Erythroblast (primary cell): ENCODE results near the gene TBC1D25.

Experiments
- GATA1 ChIP-seq: IDR thresholded peaks from 2 replicates; pipeline ENCODE4 v1.6.1; 2011; ENCODE audit warnings: low read depth, mild to moderate bottlenecking, control low read depth, low read length, moderate library complexity
- POLR2A ChIP-seq: IDR thresholded peaks from 2 replicates; pipeline ENCODE4 v1.6.1; 2011; ENCODE audit warnings: mild to moderate bottlenecking, low read length

DNA sequence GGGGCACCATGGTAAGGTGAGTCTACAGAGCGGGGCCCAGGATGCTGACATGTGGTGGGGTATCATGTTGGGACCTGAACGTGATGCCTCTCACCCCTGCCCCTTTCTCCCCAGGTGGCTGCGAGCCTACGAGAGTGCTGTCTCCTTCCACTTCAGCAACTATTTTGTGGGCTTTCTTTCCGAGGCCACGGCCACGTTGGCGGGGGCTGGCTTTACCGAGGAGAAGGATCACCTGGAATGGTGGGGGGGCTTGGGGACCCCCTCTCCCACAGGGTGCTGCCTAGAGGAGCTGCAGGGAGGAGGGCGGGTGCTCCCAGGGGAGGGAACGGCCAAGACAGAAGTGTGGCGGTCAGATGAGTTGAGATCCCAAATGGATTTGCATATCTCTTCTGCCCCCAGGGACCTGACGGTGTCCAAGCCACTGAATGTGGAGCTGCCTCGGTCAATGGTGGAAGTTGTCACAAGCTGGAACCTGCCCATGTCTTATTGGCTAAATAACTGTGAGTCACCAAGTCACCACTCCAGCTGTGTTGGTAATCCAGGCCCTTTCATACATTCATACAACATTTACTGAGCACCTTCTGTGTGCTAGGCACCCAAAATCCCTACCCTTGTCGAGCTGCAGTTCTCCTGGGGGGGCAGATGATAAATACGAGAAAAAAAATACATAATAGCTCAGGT lies 25.2 kb upstream of the TBC1D25 start:
- TF ChIP-seq POLR2A: no peak
- TF ChIP-seq GATA1: no peak
